GM12801 (cell line): ENCODE results near the gene RABIF.

Experiments used
- CTCF ChIP-seq: IDR thresholded peaks from one replicate; pipeline ENCODE4 v1.5.1; 2011; ENCODE audit warnings: control low read depth; ENCODE audit not compliant: insufficient read length; ENCODE audit errors: extremely low read depth

RABIF gene

GRCh38 chr1:202836623-202837403 is 52.1 kb downstream of the RABIF start:
- no peak for TF ChIP-seq CTCF

DNA sequence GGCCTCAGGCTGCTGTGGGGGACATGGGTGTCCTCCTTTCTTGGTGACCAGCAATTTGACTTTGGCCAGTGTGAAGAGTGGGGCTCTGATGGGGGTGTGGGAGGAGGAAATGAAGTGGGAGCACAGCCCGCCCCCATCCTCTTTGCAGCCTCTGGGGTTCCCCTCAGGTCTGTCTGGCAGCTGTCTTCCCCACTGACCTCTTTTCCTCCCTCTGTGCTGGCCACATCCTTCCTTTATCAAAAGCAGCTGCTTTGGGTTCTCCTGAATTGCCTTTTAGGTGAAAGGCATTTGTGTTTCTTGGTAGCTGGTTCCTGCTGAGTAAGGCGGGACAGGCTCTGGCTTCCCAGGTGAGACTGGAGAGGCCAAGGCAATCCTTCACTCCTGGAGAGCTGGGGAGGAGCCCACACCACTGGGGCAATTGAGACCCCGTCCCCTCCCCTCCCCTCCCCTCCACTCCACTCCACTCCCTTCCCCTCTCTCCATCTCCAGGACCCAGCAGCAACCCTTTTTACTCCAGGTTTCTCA is 53.3 kb downstream of the RABIF start:
- no peak for TF ChIP-seq CTCF

GRCh38 chr1:202834771-202835547 is 54.0 kb downstream of the RABIF start:
- no peak for TF ChIP-seq CTCF

DNA sequence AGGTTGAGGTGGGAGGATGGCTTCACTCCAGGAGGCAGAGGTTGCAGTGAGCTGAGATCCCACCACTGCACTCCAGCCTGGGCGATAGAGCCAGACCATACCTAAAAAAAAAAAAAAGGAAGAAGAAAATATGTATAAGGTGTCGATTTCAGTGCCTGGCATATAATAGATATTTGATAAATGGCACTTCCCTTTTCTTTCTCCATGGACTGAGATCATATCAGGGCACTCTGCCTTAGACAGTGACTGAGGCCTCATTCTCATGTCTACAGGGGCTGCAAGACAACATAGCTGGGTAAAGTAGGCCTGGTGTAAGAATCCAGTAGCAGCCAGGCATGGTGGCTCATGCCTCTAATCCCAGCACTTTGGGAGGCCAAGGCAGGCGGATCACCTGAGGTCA is 57.0 kb downstream of the RABIF start:
- no peak for TF ChIP-seq CTCF
